Activated CD4-positive, alpha-beta memory T cell treated with anti-CD3 and anti-CD28 coated beads for 36 hours (primary cell): ENCODE measurements around the gene GTPBP10. TPM values are rescaled to one million over a fixed set of nuclear protein-coding genes. Genes with fewer than 3 reads are reported as not detected.
A peak's percentile ranks its signal among the peaks of the same experiment; 100 is the strongest.

ENCODE experiments used
- CTCF ChIA-PET: fragments of 350-600 bp; sonication (Branson Sonifier 250); formaldehyde crosslinking; loops from one replicate; lab custom pipeline; 2021; ENCODE audit warnings: antibody characterized with exemption, inconsistent platforms; lab: Charles Lee
- POLR2A ChIA-PET: fragments of 350-600 bp; sonication (Branson Sonifier 250); formaldehyde crosslinking; loops from one replicate; lab custom pipeline; 2021; ENCODE audit warnings: antibody characterized with exemption; lab: Charles Lee
- DNase-seq: peaks from one replicate; pipeline ENCODE4 v3.0.0-alpha.2; 2020
- H3K27ac Mint-ChIP-seq: one replicate; pipeline ENCODE4 v1.8.0; 2021; ENCODE audit warnings: mixed read lengths
- H3K27me3 Mint-ChIP-seq: one replicate; pipeline ENCODE4 v1.8.0; 2021; ENCODE audit warnings: mixed read lengths
- H3K36me3 Mint-ChIP-seq: one replicate; pipeline ENCODE4 v1.8.0; 2021; ENCODE audit warnings: mixed read lengths
- H3K4me1 Mint-ChIP-seq: one replicate; pipeline ENCODE4 v1.8.0; 2021; ENCODE audit warnings: low read depth, mixed read lengths
- H3K4me3 Mint-ChIP-seq: one replicate; pipeline ENCODE4 v1.8.0; 2021; ENCODE audit warnings: mild to moderate bottlenecking, mixed read lengths
- H3K9me3 Mint-ChIP-seq: one replicate; pipeline ENCODE4 v1.8.0; 2021; ENCODE audit warnings: mixed read lengths
- intact Hi-C: fragments of 100-400 bp; cut with micrococcal nuclease; formaldehyde crosslinking; loops from one replicate; pipeline ENCODE4 v1.15.1; 2023
- total RNA-seq, 2 experiments: library from RNA; stranded (reverse); gene quantifications; one replicate each; pipeline ENCODE4 v1.2.3, GENCODE V29; 2021

The GTPBP10 gene, protein sequence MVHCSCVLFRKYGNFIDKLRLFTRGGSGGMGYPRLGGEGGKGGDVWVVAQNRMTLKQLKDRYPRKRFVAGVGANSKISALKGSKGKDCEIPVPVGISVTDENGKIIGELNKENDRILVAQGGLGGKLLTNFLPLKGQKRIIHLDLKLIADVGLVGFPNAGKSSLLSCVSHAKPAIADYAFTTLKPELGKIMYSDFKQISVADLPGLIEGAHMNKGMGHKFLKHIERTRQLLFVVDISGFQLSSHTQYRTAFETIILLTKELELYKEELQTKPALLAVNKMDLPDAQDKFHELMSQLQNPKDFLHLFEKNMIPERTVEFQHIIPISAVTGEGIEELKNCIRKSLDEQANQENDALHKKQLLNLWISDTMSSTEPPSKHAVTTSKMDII
- total RNA-seq, result 10 to 100 TPM; 32.9 to 33.2 TPM

DNA sequence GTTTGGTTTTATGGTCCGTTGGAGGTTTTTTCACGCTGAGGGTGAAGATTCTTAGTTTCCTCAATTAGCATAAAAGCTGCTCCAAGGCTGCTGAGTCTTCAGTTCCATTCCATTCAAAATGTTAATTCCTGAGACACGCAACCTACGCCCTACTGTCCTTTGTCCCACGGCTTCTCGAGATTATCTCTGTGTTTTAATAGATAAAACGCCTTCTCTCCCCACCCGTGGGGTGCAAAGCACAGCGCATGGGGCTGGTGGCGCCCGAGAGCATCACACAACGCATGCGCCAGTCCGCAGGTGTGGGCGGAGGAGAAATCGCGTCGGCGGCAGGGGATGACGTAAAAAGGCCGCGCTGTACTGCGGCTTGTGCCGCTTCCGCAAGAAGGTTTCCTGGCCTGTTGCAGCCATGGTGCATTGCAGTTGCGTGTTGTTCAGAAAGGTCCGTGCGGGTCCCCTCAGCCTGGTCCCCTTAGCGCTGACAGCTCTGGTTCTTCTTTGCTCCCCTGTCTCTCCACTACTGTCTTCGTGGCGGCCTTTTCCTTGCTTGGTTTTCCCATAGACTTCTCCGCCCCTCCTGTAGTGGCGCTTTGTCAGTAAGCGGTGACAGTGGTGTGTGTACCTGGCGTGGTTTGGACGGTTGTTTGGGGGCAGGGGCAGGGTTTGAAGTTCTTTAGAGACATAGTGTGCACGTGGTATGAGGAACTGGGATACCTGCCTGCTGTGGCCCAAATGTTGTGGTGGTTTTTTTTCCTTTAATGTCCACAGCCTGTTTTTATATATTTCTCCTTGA, at the start of gene GTPBP10:
TSS of gene GTPBP10 (plus strand) at position 381 of the 790 bp plus-strand sequence. CDS start at position 407, 26 bp downstream.
- peaks cover 40% of the 10 kb centered on the region for H3K4me1 Mint-ChIP-seq
- ChIA-PET CTCF (interaction anchor here (0.7 to 1.7 kb wide), 13 partner anchors 9 to 212 kb away, joined by 3 to 9 read pairs (median 3); partner anchors contain the start of genes FAM237B, STEAP1 and STEAP2), POLR2A (interaction anchor here (0.6 to 1.2 kb wide), 3 partner anchors 10 to 57 kb away, joined by 3 to 4 read pairs (median 4); partner anchors contain the start of gene CLDN12)
- H3K4me3 Mint-ChIP-seq, result peak within 1 kb of the TSS; percentile 94
- intact Hi-C loops, result loop anchor here (1.0 to 10.0 kb wide), 5 partner anchors 57 to 1342 kb away; partner anchors contain the start of genes CFAP69, CLDN12 and STEAP1
- H3K27me3 Mint-ChIP-seq, result no peaks in the 10 kb centered on the region
- peak; percentile 97 for DNase-seq
- H3K36me3 Mint-ChIP-seq, result peaks cover 15% of the 10 kb centered on the region
- no peaks in the 10 kb centered on the region for H3K9me3 Mint-ChIP-seq
- H3K27ac Mint-ChIP-seq, result peak within 1 kb of the TSS; percentile 93

- peaks cover under 1% of the 10 kb centered on the region for H3K27me3 Mint-ChIP-seq
- H3K27ac Mint-ChIP-seq, result no peak overlapping the region
- H3K36me3 Mint-ChIP-seq, result no peaks in the 10 kb centered on the region
- POLR2A ChIA-PET, result no interaction called here
- CTCF ChIA-PET, result interaction anchor here (1.0 to 1.3 kb wide), 3 partner anchors 9 to 129 kb away, joined by 3 to 4 read pairs (median 3); no protein-coding TSS in a partner anchor
- peaks cover 2% of the 10 kb centered on the region for H3K9me3 Mint-ChIP-seq
- H3K4me3 Mint-ChIP-seq, result no peak overlapping the region
- no peak for DNase-seq
- intact Hi-C loops, result loop anchor here (1.0 kb wide), 1 partner anchor 144 kb away; the partner anchor contains the start of gene STEAP1
- no peaks in the 10 kb centered on the region for H3K4me1 Mint-ChIP-seq
Measured at GRCh38 chr7:90298145-90299038, 48.1 kb upstream of the GTPBP10 start.

DNA sequence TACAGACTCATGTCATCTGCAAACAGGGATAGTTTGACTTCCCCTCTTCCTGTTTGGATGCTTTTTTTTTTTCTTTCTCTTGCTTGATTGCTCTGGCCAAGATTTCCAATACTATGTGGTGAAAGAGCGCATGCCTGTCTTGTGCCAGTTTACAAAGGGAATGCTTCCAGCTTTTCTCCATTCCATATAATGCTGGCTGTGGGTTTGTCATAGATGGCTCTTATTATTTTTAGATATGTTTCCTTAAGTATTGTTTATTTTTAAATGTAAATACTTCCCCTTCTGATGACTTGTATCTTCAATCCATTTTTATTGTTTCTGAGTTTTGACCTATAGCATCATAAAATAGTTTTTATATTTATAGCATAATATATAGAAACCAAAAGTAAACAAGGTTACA, 43.3 kb upstream of the GTPBP10 start:
- no peak overlapping the region for H3K4me3 Mint-ChIP-seq
- no peak for DNase-seq
- no peaks in the 10 kb centered on the region for H3K36me3 Mint-ChIP-seq
- ChIA-PET CTCF (interaction anchor here (0.8 to 1.8 kb wide), 3 partner anchors 9 to 149 kb away, joined by 3 to 4 read pairs (median 3); partner anchors contain the start of gene STEAP1), POLR2A (no interaction called here)
- intact Hi-C loops, result no loop called here
- H3K27ac Mint-ChIP-seq, result no peak overlapping the region
- H3K4me1 Mint-ChIP-seq, result no peaks in the 10 kb centered on the region
- H3K9me3 Mint-ChIP-seq, result no peaks in the 10 kb centered on the region
- peaks cover 4% of the 10 kb centered on the region for H3K27me3 Mint-ChIP-seq

DNA sequence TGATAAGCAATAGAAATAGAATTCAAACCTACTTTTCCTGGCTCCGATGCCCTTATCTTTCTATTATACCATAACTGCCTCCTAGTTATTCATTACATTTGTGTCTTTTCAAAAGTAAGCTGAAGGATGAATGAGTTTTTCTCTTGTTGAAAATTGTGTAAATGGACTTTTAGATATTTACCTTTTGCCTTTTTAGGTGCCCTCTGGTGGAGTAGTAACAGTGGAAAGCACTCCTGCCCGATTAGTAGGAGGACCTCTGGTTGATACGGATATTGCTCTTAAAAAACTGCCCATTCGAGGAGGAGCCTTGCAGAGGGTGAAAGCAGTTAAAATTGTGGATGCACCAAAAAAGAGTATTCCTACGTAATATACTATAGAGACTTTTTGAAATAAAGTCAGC, 36.6 kb upstream of the GTPBP10 start:
- Mint-ChIP-seq H3K4me1 (no peaks in the 10 kb centered on the region), H3K4me3 (no peak overlapping the region), H3K27me3 (peaks cover 3% of the 10 kb centered on the region), H3K9me3 (no peaks in the 10 kb centered on the region), H3K27ac (no peak overlapping the region), H3K36me3 (no peaks in the 10 kb centered on the region)
- CTCF ChIA-PET, result interaction anchor here (1.6 kb wide), 1 partner anchor 118 kb away, joined by 6 read pairs; no protein-coding TSS in a partner anchor
- DNase-seq, result no peak
- POLR2A ChIA-PET, result no interaction called here
- intact Hi-C loops, result loop anchor here (5.0 kb wide), 1 partner anchor 102 kb away; no protein-coding TSS in a partner anchor

DNA sequence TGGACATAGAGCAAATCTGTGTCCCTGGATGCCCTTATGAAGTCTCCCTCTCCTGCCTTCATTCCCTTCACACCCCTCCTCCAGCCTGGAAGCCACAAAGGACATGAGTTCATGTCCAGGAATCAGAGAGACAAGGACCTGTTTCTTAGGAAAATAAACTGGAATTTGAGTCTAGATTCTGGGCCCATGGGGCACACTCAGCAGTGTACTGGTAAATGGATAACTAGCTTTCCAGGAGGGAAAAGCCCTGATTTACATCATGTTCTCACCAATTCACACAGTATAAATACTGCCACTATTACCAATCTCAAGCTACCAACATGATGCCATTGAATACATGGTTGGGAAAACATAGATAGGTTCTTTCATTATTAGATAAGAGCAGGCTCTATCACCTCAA, 35.3 kb upstream of the GTPBP10 start:
- ChIA-PET POLR2A (no interaction called here), CTCF (interaction anchor here (1.2 kb wide), 1 partner anchor 24 kb away, joined by 3 read pairs; no protein-coding TSS in a partner anchor)
- intact Hi-C loops, result loop anchor here (5.0 kb wide), 1 partner anchor 101 kb away; no protein-coding TSS in a partner anchor
- DNase-seq, result no peak
- no peak overlapping the region for H3K4me3 Mint-ChIP-seq
- no peak overlapping the region for H3K27ac Mint-ChIP-seq
- H3K4me1 Mint-ChIP-seq, result no peaks in the 10 kb centered on the region
- peaks cover 3% of the 10 kb centered on the region for H3K27me3 Mint-ChIP-seq
- no peaks in the 10 kb centered on the region for H3K9me3 Mint-ChIP-seq
- H3K36me3 Mint-ChIP-seq, result no peaks in the 10 kb centered on the region

GRCh38 chr7:90312745-90313144, 33.8 kb upstream of the GTPBP10 start:
- ChIA-PET POLR2A (no interaction called here), CTCF (interaction anchor here (0.7 to 3.8 kb wide), 8 partner anchors 48 to 119 kb away, joined by 3 to 35 read pairs (median 4); partner anchors contain the start of gene CLDN12)
- Mint-ChIP-seq H3K4me3 (no peak overlapping the region), H3K27ac (no peak overlapping the region), H3K4me1 (no peaks in the 10 kb centered on the region), H3K9me3 (no peaks in the 10 kb centered on the region), H3K36me3 (no peaks in the 10 kb centered on the region), H3K27me3 (peaks cover 7% of the 10 kb centered on the region)
- no peak for DNase-seq
- intact Hi-C loops, result loop anchor here (1.0 to 5.0 kb wide), 2 partner anchors 100 to 116 kb away; no protein-coding TSS in a partner anchor

DNA sequence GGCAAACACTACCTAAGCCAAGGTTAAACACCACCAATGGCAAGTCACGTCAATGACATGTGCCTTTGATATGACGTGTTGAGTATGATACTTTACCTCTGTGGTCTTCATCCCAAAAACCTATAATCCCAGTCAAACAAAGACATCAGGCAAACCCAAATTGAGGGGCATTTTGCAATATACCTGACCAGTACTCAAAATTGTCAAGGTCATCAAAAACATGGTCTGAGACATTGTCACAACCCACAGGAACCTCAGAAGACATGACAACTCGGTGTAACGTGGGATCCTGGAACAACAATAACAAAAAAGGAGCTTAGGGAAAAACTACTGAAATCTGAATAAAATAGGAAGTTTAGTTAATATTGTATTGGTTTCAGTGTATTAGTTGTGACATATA, 32.6 kb upstream of the GTPBP10 start:
- Mint-ChIP-seq H3K9me3 (no peaks in the 10 kb centered on the region), H3K4me1 (no peaks in the 10 kb centered on the region), H3K36me3 (no peaks in the 10 kb centered on the region), H3K27me3 (peaks cover 7% of the 10 kb centered on the region), H3K4me3 (no peak overlapping the region), H3K27ac (no peak overlapping the region)
- ChIA-PET CTCF (interaction anchor here (3.8 kb wide), 1 partner anchor 114 kb away, joined by 35 read pairs; no protein-coding TSS in a partner anchor), POLR2A (no interaction called here)
- no peak for DNase-seq
- intact Hi-C loops, result loop anchor here (5.0 kb wide), 1 partner anchor 98 kb away; no protein-coding TSS in a partner anchor

- no peak overlapping the region for H3K27ac Mint-ChIP-seq
- ChIA-PET POLR2A (no interaction called here), CTCF (interaction anchor here (0.6 kb wide), 1 partner anchor 932 kb away, joined by 3 read pairs; no protein-coding TSS in a partner anchor)
- intact Hi-C loops, result no loop called here
- peaks cover 11% of the 10 kb centered on the region for H3K4me1 Mint-ChIP-seq
- peaks cover 40% of the 10 kb centered on the region for H3K27me3 Mint-ChIP-seq
- no peaks in the 10 kb centered on the region for H3K9me3 Mint-ChIP-seq
- no peaks in the 10 kb centered on the region for H3K36me3 Mint-ChIP-seq
- H3K4me3 Mint-ChIP-seq, result no peak overlapping the region
- DNase-seq, result no peak
Measured at GRCh38 chr7:90320014-90320413, 26.5 kb upstream of the GTPBP10 start.

GRCh38 chr7:90320418-90320800, 26.1 kb upstream of the GTPBP10 start:
- Mint-ChIP-seq H3K9me3 (no peaks in the 10 kb centered on the region), H3K36me3 (no peaks in the 10 kb centered on the region), H3K4me3 (no peak overlapping the region), H3K27ac (no peak overlapping the region), H3K4me1 (peaks cover 11% of the 10 kb centered on the region), H3K27me3 (peaks cover 40% of the 10 kb centered on the region)
- DNase-seq, result no peak
- ChIA-PET POLR2A (no interaction called here), CTCF (interaction anchor here (0.6 to 2.3 kb wide), 2 partner anchors 25 to 932 kb away, joined by 3 to 6 read pairs; no protein-coding TSS in a partner anchor)
- intact Hi-C loops, result no loop called here

- no peaks in the 10 kb centered on the region for H3K36me3 Mint-ChIP-seq
- H3K27ac Mint-ChIP-seq, result no peak within 1 kb of the TSS
- peaks cover 40% of the 10 kb centered on the region for H3K27me3 Mint-ChIP-seq
- no peak within 1 kb of the TSS for H3K4me3 Mint-ChIP-seq
- DNase-seq, result no peak
- H3K4me1 Mint-ChIP-seq, result peaks cover 11% of the 10 kb centered on the region
- H3K9me3 Mint-ChIP-seq, result no peaks in the 10 kb centered on the region
- CTCF ChIA-PET, result interaction anchor here (2.3 kb wide), 1 partner anchor 25 kb away, joined by 6 read pairs; no protein-coding TSS in a partner anchor
- intact Hi-C loops, result no loop called here
- POLR2A ChIA-PET, result no interaction called here
Measured at GRCh38 chr7:90320801-90321494, 25.6 kb upstream of the GTPBP10 start, which contains the start of gene FAM237B. Gene FAM237B, minus strand, starts transcription at chr7:90321304. Its CDS starts 1,556 bp downstream, at chr7:90319748.
